Mononuclear cell (primary cell): ENCODE data around the gene GRM8. TPM values are rescaled to one million over a fixed set of nuclear protein-coding genes. Genes with fewer than 3 reads are reported as not detected.

Source experiments
- H3K27me3 ChIP-seq: 2 replicates; pipeline ENCODE4 v1.6.0; 2011; ENCODE audit warnings: low read length, control low read depth; ENCODE audit not compliant: insufficient read depth
- H3K4me1 ChIP-seq: 2 replicates; pipeline ENCODE4 v1.5.1; 2011; ENCODE audit warnings: mild to moderate bottlenecking, low read length, control low read depth; ENCODE audit not compliant: insufficient read depth
- H3K4me3 ChIP-seq: 2 replicates; pipeline ENCODE4 v1.5.1; 2011; ENCODE audit warnings: mild to moderate bottlenecking, low read length, moderate library complexity
- H3K9me3 ChIP-seq: 2 replicates; pipeline ENCODE4 v1.5.1; 2011; ENCODE audit warnings: low read depth, mild to moderate bottlenecking, control low read depth, low read length
- total RNA-seq: library from RNA; depleted of rRNA; stranded (reverse); fragments of >200 nt; gene quantifications from one replicate; pipeline ENCODE4 v1.2.3, GENCODE V29; 2012

Gene GRM8
- total RNA-seq, 1 donor: not detected

- Histone ChIP-seq H3K4me1 (peaks cover 37% of the 10 kb centered on the region), H3K27me3 (peaks cover 85% of the 10 kb centered on the region), H3K4me3 (no peak overlapping the region), H3K9me3 (no peaks in the 10 kb centered on the region)
These were observed 1.7 kb downstream of the GRM8 start for GRCh38 chr7:127251036-127251464.

GRCh38 chr7:127250312-127251035 lies 2.3 kb downstream of the GRM8 start:
- no peaks in the 10 kb centered on the region for H3K9me3 ChIP-seq
- no peak overlapping the region for H3K4me3 ChIP-seq
- peaks cover 37% of the 10 kb centered on the region for H3K4me1 ChIP-seq
- peaks cover 80% of the 10 kb centered on the region for H3K27me3 ChIP-seq

GRCh38 chr7:127245607-127246006 lies 7.1 kb downstream of the GRM8 start:
- H3K27me3 ChIP-seq: peaks cover 45% of the 10 kb centered on the region
- no peak overlapping the region for H3K4me3 ChIP-seq
- H3K4me1 ChIP-seq: no peaks in the 10 kb centered on the region
- H3K9me3 ChIP-seq: no peaks in the 10 kb centered on the region

DNA sequence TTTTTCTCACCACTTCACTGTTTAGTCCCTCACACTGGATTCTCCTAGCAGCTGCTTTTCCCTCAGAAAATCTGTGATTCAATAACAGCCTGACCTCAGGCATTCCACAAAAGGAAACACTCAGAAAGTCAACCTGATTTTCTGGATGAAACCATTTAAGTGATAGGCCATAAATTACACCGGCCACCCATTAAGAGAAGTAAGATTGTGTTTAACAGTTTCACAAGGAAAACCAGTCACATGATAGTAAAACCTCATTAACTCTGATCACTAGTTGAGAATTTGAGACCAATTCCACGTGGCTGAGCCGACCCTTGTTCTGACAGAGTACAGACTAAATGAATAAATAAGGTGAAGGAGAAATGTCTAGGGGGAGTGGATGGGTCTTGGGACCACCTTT lies 7.7 kb downstream of the GRM8 start:
- no peak overlapping the region for H3K4me3 ChIP-seq
- no peaks in the 10 kb centered on the region for H3K9me3 ChIP-seq
- no peaks in the 10 kb centered on the region for H3K4me1 ChIP-seq
- H3K27me3 ChIP-seq: peaks cover 43% of the 10 kb centered on the region

DNA sequence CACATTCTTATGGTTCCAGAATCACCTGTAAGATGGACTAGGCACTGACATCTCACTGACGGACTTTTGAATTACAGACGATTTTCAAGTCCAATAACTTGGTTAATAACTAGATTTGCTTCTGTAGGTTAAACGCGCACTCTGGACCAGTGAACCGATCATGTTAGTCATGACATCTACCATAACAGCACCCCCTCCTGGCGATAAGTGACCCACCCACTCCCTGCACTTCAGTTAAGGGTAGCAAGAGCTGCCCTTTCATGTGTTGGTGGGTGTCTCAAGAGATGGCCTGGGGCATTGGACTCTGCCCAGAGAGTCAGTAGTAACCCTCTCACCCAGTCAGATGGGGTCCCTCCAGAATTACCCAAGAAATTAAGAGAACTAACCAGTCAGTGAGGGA lies 12.9 kb downstream of the GRM8 start:
- no peaks in the 10 kb centered on the region for H3K9me3 ChIP-seq
- H3K4me1 ChIP-seq: no peaks in the 10 kb centered on the region
- no peak overlapping the region for H3K4me3 ChIP-seq
- H3K27me3 ChIP-seq: peaks cover 20% of the 10 kb centered on the region

DNA sequence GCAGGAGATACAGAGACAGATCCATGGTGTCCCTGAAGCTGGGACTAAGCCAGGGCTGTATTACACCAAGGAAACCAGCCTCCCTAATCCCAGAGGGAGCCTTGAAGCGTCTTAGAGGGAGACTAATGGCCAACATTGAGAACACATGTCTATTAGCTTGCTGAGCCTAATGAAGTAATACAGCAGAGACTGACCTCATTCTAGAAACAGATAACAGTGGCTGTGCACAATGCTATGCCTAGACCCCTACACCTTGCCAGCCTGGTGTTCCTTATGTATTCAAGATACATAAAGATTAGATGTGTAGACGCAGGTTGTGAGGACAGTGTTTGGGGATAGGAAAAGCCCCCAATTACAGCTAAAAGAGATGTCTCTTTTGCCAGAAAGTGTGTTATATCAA lies 19.1 kb downstream of the GRM8 start:
- Histone ChIP-seq H3K4me1 (no peaks in the 10 kb centered on the region), H3K4me3 (no peak overlapping the region), H3K27me3 (peaks cover 8% of the 10 kb centered on the region), H3K9me3 (no peaks in the 10 kb centered on the region)

DNA sequence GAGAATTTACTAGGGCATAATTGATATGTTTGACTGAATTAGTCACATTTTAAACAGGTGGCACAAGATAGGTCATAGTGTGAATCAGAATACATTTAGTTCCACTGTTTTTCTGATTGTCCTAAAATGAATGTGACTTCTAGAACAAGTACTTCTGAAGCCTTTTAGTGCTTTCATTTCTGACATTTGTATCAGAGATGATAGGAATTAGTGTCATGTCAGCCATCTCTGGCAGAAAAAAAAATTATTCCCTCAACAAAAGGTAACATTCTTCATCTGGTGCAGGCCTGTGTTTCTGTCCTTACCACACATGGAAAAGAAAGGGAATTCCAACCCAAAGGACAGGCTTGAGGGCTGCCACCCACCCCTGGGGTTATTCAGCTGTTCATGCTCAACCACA lies 21.3 kb downstream of the GRM8 start:
- no peaks in the 10 kb centered on the region for H3K9me3 ChIP-seq
- no peak overlapping the region for H3K4me3 ChIP-seq
- peaks cover 20% of the 10 kb centered on the region for H3K27me3 ChIP-seq
- H3K4me1 ChIP-seq: no peaks in the 10 kb centered on the region

DNA sequence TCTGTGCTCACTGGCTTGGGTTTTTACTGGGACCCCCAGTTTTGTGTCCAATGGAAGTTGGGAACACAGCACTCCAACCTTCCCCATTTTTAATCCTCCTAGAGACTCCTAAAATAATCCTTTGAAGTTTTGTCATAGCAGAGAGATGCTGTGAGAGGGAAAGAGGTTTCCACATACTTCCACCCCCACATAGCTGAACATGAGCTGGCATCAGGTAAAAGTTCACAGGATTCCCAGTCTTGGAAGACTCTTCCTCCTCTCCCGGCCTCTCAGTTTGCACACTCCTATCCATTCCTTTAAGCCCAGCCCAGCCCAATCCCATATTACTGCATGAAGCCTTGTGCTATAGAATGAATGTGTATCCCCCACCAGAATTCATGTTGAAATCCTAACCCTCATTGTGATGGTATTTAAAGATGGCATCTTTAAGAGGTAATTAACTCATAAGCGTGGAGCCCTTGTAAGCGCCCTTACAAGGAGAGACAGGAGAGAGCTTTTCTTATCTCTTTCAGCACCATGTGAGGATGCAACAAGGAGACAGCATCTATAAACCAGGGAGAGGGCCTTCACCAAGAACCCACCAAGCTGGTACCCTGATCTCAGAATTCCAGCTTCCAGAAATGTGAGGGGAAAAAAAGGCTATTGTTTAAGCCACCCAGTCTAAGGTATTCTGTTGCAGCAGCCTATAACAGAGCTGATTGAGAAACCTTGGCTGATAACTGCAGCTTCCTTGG lies 22.4 kb downstream of the GRM8 start:
- peaks cover 21% of the 10 kb centered on the region for H3K27me3 ChIP-seq
- no peaks in the 10 kb centered on the region for H3K4me1 ChIP-seq
- H3K9me3 ChIP-seq: no peaks in the 10 kb centered on the region
- no peak overlapping the region for H3K4me3 ChIP-seq

DNA sequence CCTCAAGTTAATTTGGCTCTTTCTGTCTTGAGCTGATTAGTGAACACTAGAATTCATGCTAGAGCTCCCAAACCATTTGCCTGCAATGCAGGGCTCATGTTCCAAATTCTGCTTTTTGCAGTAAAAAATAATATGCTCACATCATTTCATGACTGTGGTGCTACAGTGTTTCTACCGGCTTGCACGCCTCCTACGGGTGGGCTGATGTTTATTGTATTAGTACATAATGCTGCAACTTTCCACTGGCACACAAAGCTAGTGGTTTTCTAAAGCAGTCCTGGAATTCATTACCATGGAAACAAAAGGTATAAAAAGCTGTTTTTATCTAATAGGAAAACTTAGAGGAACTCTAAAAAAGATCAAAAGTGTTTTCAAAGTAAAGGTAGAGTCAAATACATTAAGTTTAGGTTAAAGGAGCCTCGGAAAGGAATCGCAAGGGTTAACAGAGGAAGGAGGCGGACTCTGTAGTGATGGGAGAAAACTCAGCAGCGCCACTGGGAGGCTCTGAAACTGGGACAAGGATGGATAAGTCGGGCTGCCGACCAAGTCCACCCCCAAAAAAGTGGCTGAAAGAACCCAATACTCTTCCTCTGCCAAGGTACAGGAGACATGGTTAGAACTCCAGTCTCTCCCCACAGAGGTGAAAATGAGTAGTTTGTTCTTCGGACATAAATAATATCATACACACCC lies 25.9 kb downstream of the GRM8 start:
- no peak overlapping the region for H3K4me3 ChIP-seq
- H3K4me1 ChIP-seq: no peaks in the 10 kb centered on the region
- H3K27me3 ChIP-seq: peaks cover 24% of the 10 kb centered on the region
- H3K9me3 ChIP-seq: no peaks in the 10 kb centered on the region

- Histone ChIP-seq H3K27me3 (peaks cover 10% of the 10 kb centered on the region), H3K4me1 (no peaks in the 10 kb centered on the region), H3K9me3 (no peaks in the 10 kb centered on the region), H3K4me3 (no peak overlapping the region)
These were observed 31.0 kb downstream of the GRM8 start for GRCh38 chr7:127221731-127222130.

GRCh38 chr7:127214956-127215718 lies 37.6 kb downstream of the GRM8 start:
- H3K27me3 ChIP-seq: no peaks in the 10 kb centered on the region
- no peaks in the 10 kb centered on the region for H3K9me3 ChIP-seq
- H3K4me3 ChIP-seq: no peak overlapping the region
- H3K4me1 ChIP-seq: no peaks in the 10 kb centered on the region

- Histone ChIP-seq H3K9me3 (no peaks in the 10 kb centered on the region), H3K4me1 (no peaks in the 10 kb centered on the region), H3K27me3 (no peaks in the 10 kb centered on the region), H3K4me3 (no peak overlapping the region)
These were observed 42.9 kb downstream of the GRM8 start for GRCh38 chr7:127209886-127210285.

DNA sequence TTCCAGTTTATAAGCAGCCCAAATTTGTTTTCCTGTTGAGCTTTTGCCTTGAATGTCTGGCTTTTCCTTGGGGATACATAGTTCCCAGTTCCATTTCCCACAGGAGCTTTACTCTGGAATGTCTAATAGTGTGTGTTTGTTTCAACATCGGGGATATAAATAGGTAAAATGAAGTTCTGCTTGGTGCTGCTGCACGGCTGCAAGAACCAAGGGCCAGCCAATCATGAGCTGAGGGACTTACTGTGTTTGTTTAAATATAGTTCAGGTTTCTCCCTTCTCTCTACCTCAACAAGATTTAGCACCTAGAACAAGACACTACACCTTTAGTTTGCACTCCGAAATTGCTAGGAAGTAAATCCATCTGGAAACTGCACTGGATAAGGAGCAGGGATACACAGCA lies 43.9 kb downstream of the GRM8 start:
- Histone ChIP-seq H3K27me3 (no peaks in the 10 kb centered on the region), H3K4me1 (no peaks in the 10 kb centered on the region), H3K4me3 (no peak overlapping the region), H3K9me3 (no peaks in the 10 kb centered on the region)

GRCh38 chr7:127208351-127208750 lies 44.4 kb downstream of the GRM8 start:
- H3K4me1 ChIP-seq: no peaks in the 10 kb centered on the region

GRCh38 chr7:127207806-127208205 lies 44.9 kb downstream of the GRM8 start:
- Histone ChIP-seq H3K9me3 (no peaks in the 10 kb centered on the region), H3K27me3 (no peaks in the 10 kb centered on the region), H3K4me1 (no peaks in the 10 kb centered on the region), H3K4me3 (no peak overlapping the region)

More at GRCh38 chr7:127208351-127208750, 44.4 kb downstream of the GRM8 start:
- Histone ChIP-seq H3K9me3 (no peaks in the 10 kb centered on the region), H3K27me3 (no peaks in the 10 kb centered on the region), H3K4me3 (no peak overlapping the region)
